Measurements from ENCODE around the gene FAM98C. TPM values are rescaled to one million over a fixed set of nuclear protein-coding genes. Genes with fewer than 3 reads are reported as not detected.
"Not testable (repeated sequence)": the region's sequence is repeated elsewhere in the genome, so short reads cannot be mapped to it uniquely, and the experiment has no call there.

FAM98C gene
- total RNA-seq, 4 donors from 2014 or later, result 28.9 to 76.8 (median 48.1) TPM

DNA sequence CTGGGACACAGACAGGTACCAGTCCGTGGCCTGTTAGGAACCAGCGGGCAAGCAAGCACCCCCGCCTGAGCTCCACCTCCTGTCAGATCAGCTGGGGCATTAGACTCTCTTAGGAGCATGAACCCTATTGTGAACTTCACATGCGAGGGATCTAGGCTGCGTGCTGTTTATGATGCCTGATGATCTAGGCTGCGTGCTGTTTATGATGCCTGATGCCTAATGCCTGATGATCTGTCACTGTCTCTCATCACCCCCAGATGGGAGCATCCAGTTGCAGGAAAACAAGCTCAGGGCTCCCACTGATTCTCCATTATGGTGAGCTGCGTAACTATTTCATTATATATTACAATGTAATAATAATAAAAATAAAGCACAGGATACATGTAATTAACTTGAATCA lies 19.5 kb downstream of the FAM98C start:
- H3K27ac ChIP-seq, result no peak overlapping the region
- H3K9me3 ChIP-seq, result no peaks in the 10 kb centered on the region
- H3K27me3 ChIP-seq, result no peaks in the 10 kb centered on the region
- no peak for TF ChIP-seq POLR2A (IDR thresholded peaks at IDR 0.05)
- TF ChIP-seq CTCF (IDR thresholded peaks at IDR 0.05), result no peak
- H3K36me3 ChIP-seq, result no peaks in the 10 kb centered on the region
- no peak for DNase-seq
- peaks cover 0 to 14% (median 5%) of the 10 kb centered on the region in 4 donors for H3K4me1 ChIP-seq
- H3K4me3 ChIP-seq, result no peak overlapping the region

- H3K4me1 ChIP-seq, result peaks cover 0 to 10% (median 0%) of the 10 kb centered on the region in 4 donors
- no peak for TF ChIP-seq POLR2A (IDR thresholded peaks at IDR 0.05)
- no peak for TF ChIP-seq CTCF (IDR thresholded peaks at IDR 0.05)
- H3K36me3 ChIP-seq, result no peaks in the 10 kb centered on the region
- H3K9me3 ChIP-seq, result no peaks in the 10 kb centered on the region
- no peak overlapping the region for H3K4me3 ChIP-seq
- no peak for DNase-seq
- H3K27me3 ChIP-seq, result no peaks in the 10 kb centered on the region
- H3K27ac ChIP-seq, result no peak overlapping the region
Observed at GRCh38 chr19:38424272-38424671, 21.4 kb downstream of the FAM98C start.

- Histone ChIP-seq H3K27ac (no peak overlapping the region), H3K4me3 (peak overlapping the region in 1 of 4 donors; percentile 34)
Observed at GRCh38 chr19:38425222-38425809, 22.4 kb downstream of the FAM98C start.

GRCh38 chr19:38425810-38426466 lies 23.0 kb downstream of the FAM98C start, which contains the start of gene RASGRP4:
RASGRP4 (minus strand) TSS chr19:38426219; CDS start chr19:38426091, 128 bp downstream.
- Histone ChIP-seq H3K27ac (no peak within 1 kb of the TSS), H3K4me3 (peak within 1 kb of the TSS in 1 of 4 donors; percentile 34), H3K9me3 (no peaks in the 10 kb centered on the region), H3K4me1 (peaks cover 0 to 10% (median 0%) of the 10 kb centered on the region in 4 donors), H3K36me3 (no peaks in the 10 kb centered on the region), H3K27me3 (no peaks in the 10 kb centered on the region)
- TF ChIP-seq CTCF (IDR thresholded peaks at IDR 0.05), result no peak
- peak in 2 of 3 donors; percentile 44 to 58 for DNase-seq

More at GRCh38 chr19:38425222-38425809, 22.4 kb downstream of the FAM98C start:
- H3K9me3 ChIP-seq, result no peaks in the 10 kb centered on the region
- no peaks in the 10 kb centered on the region for H3K27me3 ChIP-seq
- H3K36me3 ChIP-seq, result no peaks in the 10 kb centered on the region
- TF ChIP-seq POLR2A (IDR thresholded peaks at IDR 0.05) (no peak), CTCF (IDR thresholded peaks at IDR 0.05) (no peak)
- DNase-seq, result no peak
- peaks cover 0 to 10% (median 0%) of the 10 kb centered on the region in 4 donors for H3K4me1 ChIP-seq

DNA sequence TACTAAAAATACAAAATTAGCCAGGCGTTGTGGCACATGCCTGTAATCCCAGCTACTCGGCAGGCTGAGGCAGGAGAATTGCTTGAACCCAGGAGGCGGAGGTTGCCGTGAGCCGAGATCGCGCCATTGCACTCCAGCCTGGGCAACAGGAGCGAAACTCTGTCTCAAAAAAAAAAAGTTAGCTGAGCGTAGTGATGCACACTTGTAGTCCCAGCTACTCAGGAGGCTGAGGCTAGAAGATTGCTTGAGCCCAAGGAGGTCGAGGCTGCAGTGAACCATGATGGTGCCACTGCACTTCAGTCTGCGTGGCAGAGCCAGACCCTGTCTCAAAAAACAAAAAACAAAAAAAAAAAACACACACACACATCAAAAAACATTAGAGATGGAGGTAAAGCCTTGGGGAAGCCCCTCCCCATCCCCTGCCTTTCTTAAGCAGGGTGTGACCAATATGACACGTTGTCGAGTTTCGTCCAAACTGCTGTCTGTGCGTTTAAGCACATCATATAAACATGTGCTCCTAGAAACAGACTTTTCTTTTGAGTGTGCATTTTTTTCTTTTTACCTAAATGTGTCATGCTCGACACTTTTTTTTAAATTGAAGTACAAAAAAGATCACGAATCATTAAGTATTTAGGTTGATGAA lies 24.3 kb downstream of the FAM98C start:
- not testable (repeated sequence) for H3K4me1 ChIP-seq, H3K36me3 ChIP-seq, H3K4me3 ChIP-seq, H3K27me3 ChIP-seq, DNase-seq, H3K9me3 ChIP-seq, H3K27ac ChIP-seq

Measured in Peyer's patch (tissue), 4 donors.